GM18520 (cell line): ENCODE data around the gene SYCN.
"Not testable (repeated sequence)": the region's sequence is repeated elsewhere in the genome, so short reads cannot be mapped to it uniquely, and the experiment has no call there.

Source experiments
- ATAC-seq: cut with Tn5 transposase; IDR thresholded peaks from one replicate; pipeline ENCODE4 v1.9.1; 2021; ENCODE audit not compliant: unreplicated experiment

The SYCN gene

GRCh38 chr19:39203372-39204341 lies at the start of gene SYCN:
Gene SYCN (minus strand): TSS chr19:39204263. CDS start chr19:39204254, 9 bp downstream.
- no peak for ATAC-seq

GRCh38 chr19:39253374-39254149 lies 49.5 kb upstream of the SYCN start:
- no peak for ATAC-seq

DNA sequence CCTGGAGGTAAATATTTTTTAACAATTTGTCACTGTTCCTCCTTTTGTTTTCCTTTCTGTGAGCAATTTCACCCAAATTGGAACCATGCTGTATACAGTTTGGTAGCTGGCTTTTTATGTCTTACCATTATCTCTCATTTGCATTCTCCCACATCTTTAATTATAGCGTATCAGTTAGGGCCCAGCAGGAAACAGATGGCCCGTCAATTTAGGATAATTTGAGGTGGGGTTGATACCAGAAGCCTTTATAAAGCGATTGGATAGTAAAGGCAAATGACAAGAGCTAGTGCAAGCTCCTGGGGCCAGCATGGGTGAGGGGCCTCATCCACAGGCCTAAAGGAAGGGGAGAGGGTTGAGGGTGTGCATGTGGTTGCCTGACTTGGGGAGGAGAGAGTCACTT lies 48.4 kb upstream of the SYCN start:
- ATAC-seq, result no peak

DNA sequence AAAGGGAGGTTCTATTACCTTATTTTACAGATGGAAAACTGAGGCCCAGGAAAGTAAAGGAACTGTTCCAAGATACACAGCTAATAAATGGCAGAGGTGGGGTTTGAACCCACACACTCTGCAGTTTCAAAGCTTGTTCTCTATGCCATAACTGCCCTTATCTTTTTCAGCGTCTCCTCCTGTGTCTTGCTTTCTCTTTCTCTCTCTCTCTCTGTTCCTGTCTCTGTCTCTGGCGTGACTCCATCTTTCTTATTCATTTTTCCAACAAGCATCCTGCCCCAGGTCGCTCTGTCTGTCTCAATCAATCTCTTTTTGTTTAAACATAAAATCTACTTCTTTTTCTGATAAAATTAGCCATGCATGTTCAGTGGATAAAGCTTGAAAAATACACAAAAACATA lies 47.8 kb upstream of the SYCN start:
- no peak for ATAC-seq

DNA sequence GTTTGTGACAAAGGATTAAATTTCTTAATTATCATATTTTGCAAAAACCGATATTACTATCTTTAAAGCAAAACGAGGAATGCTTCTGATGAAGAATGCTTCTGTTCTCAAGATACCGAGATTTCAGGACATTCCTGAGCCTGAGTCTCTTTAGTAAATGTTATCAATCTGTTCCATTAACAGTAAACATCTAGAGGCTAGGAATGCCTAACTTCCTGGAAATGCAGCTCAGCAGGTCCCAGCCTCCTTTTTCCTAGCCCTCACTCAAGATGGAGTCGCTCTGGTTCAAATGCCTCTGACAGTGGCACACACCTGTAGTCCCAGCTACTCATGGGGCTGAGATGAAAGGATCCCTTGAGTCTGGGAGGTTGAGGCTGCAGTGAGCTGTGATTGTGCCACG lies 47.0 kb upstream of the SYCN start:
- ATAC-seq, result no peak

DNA sequence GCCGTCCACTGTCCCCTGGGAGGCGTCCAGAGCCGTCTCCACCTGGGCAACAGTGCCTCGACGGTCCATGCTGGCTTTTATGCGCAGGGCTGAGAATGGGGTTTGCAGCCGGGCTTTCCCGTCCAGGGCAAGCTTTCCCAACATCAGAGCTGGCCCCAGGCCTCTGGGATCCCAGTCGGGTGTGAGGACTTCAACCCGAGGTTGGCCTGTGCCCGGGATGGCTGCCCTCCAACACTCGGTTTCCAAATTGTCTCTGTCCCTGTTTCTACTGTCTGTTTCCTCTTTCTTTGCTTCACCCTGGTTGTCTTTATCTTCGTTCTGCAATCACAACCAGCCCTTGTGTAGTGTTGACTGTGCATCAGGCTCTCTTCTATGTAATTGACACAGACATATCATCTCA lies 44.7 kb upstream of the SYCN start, which contains the start of gene IFNL4:
Gene IFNL4, minus strand, starts transcription at position 51 of the 400 bp plus-strand sequence.
- ATAC-seq, result no peak

GRCh38 chr19:39247701-39248664 lies 43.9 kb upstream of the SYCN start:
- no peak for ATAC-seq

- no peak for ATAC-seq
These were observed 43.0 kb upstream of the SYCN start for GRCh38 chr19:39246951-39247669.

GRCh38 chr19:39245166-39245565 lies 41.1 kb upstream of the SYCN start:
- ATAC-seq, result not testable (repeated sequence)

DNA sequence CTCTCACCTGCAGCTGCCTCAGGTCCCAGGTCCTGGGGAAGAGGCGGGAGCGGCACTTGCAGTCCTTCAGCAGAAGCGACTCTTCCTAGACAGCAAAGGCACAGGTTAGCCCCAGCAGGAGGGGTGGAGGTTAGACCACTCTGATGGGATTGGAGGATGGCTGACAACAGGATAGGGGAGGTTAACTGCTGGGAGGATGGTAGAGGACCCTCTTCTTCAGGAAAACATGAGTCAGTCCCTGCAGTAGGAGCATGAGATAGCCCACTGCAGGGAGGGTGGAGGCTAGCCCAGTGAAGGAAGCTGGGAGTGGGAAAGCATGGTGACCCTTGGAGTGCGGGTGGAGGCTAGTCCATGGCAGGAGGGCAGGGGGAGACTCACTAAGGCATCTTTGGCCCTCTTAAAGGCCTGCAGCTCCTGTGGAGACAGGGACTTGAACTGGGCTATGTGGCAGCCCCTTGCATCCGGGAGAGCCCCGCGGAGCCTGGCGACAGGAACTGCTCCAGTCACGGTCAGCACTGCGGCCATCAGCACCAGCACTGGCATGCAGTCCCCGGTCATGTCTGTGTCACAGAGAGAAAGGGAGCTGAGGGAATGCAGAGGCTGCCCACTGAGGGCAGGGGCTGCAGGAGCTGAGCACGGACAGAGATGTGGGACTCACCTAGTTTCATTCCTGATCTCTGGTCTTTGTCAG lies 40.5 kb upstream of the SYCN start, which contains the start of gene IFNL3:
Gene IFNL3, minus strand, starts transcription at position 597 of the 691 bp plus-strand sequence. Its CDS starts 39 bp downstream, at position 558.
- ATAC-seq, result not testable (repeated sequence)

DNA sequence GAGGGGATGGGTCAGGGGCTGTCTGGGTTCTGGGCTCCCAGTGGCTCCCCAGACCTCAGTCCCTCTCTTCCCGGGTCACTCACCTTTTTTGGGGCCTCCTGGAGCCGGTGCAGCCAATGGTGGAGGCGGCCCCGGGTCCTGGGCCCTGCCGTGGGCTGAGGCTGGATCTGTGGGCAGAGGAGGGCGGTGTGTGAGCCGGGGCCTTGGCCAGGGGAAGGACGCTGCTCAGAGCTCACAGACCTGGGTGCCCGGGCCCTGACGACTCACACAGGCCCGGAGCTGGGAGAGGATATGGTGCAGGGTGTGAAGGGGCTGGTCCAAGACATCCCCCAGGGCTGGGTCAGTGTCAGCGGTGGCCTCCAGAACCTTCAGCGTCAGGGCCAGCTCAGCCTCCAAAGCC lies 39.7 kb upstream of the SYCN start:
- ATAC-seq, result not testable (repeated sequence)

DNA sequence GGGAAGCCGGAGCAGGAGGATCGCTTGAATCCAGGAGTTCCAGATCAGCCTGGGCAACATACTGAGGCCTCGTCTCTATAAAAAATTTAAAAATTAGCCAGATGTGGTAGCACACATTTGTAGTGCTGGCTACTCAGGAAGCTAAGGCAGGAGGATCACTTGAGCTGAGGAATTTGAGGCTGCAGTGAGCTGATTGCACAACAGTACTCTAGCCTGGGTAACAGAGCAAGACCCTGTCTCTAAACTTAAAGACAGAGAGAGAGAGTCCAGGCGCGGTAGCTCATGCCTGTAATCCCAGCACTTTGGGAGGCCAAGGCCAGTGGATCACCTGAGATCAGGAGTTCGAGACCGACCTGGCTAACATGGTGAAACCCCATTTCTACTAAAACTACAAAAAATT lies 36.4 kb upstream of the SYCN start:
- no peak for ATAC-seq

DNA sequence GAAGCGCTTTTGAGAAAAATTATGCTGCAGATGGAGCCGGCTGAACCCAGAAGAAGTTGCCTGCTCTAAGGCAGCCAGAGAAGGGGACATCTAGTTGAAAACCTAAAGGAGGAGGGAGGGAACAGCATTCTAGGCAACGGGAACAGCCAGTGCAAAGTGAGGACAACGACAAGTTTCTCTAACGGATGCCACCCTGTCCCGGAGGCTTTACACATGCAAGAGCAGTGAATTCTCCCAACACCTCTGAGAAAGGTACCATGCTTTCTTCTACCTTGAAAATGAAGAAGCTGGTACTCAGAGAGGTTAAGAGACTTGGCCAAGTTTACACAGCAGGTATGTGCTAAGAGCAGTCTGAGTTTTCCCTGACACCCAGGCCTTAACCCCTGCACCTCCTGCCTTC lies 34.9 kb upstream of the SYCN start:
- ATAC-seq, result no peak

GRCh38 chr19:39238209-39238608 lies 34.1 kb upstream of the SYCN start:
- no peak for ATAC-seq

- no peak for ATAC-seq
These were observed 33.4 kb upstream of the SYCN start for GRCh38 chr19:39237200-39238184.

GRCh38 chr19:39236527-39236926 lies 32.5 kb upstream of the SYCN start:
- ATAC-seq, result no peak

GRCh38 chr19:39232708-39233107 lies 28.6 kb upstream of the SYCN start:
- ATAC-seq, result no peak
